SK-N-SH (cell line): Measurements from ENCODE around the gene SLC17A6. TPM values are rescaled to one million over a fixed set of nuclear protein-coding genes. Genes with fewer than 3 reads are reported as not detected.

Source experiments
- CTCF ChIA-PET: fragments of 300-600, 350-600 bp; formaldehyde crosslinking; extraction: SDS; loops from one replicate; lab custom pipeline; 2021; lab: Yijun Ruan, JAX
- POLR2A ChIA-PET: fragments of 350-600 bp; sonication (Branson Sonifier 250); formaldehyde crosslinking; extraction: SDS; loops from one replicate; lab custom pipeline; 2020; ENCODE audit warnings: antibody characterized with exemption, inconsistent platforms; lab: Yijun Ruan, JAX
- DNase-seq: peaks from one replicate; pipeline ENCODE4 v3.0.0; 2012
- H2AFZ ChIP-seq: fragments of 200-600 bp; sonication (generic); 2 replicates; pipeline ENCODE4 v1.8.1; 2016; ENCODE audit warnings: antibody characterized with exemption, mild to moderate bottlenecking, low read depth
- H3F3A ChIP-seq: fragments of 200-600 bp; sonication (generic); replicated peaks from 2 replicates; pipeline ENCODE3; 2016; ENCODE audit warnings: antibody characterized with exemption, mild to moderate bottlenecking; ENCODE audit not compliant: insufficient read depth
- H3K27ac ChIP-seq, 2 experiments: fragments of 200-500 bp in 1 of 2; fragments of 200-600 bp in 1 of 2; sonication (Bioruptor generic) in 1 of 2; sonication (generic), shearing (Covaris generic) in 1 of 2; 2 replicates each; pipeline versions ENCODE4 v1.5.1 to v1.6.1; 2014 to 2016; ENCODE audit warnings: low read depth in 2 of 2, inconsistent platforms in 1 of 2, low read length in 1 of 2, mild to moderate bottlenecking in 1 of 2, mixed read lengths in 1 of 2
- H3K27me3 ChIP-seq: fragments of 200-600 bp; sonication (generic), shearing (Covaris generic); 2 replicates; pipeline ENCODE4 v1.6.1; 2016; ENCODE audit warnings: mixed run types; ENCODE audit not compliant: insufficient read depth
- H3K36me3 ChIP-seq, 2 experiments: fragments of 200-500 bp in 1 of 2; fragments of 200-600 bp in 1 of 2; sonication (Bioruptor generic) in 1 of 2; sonication (generic) in 1 of 2; replicated peaks in 1 of 2; 2 replicates each; pipeline versions ENCODE3 to v1.5.1; 2014 to 2016; ENCODE audit warnings: low read length in 1 of 2, mild to moderate bottlenecking in 1 of 2; ENCODE audit not compliant: insufficient read depth in 2 of 2, control insufficient read depth in 1 of 2
- H3K4me1 ChIP-seq, 2 experiments: fragments of 200-500 bp in 1 of 2; fragments of 200-600 bp in 1 of 2; sonication (Bioruptor generic) in 1 of 2; sonication (generic), shearing (Covaris generic) in 1 of 2; 2 replicates each; pipeline versions ENCODE4 v1.5.1 to v1.6.1; 2014 to 2016; ENCODE audit warnings: low read depth in 1 of 2, low read length in 1 of 2, mixed run types in 1 of 2; ENCODE audit not compliant: insufficient read depth in 2 of 2, control insufficient read depth in 1 of 2
- H3K4me2 ChIP-seq: fragments of 200-600 bp; sonication (generic), shearing (Covaris generic); 2 replicates; pipeline ENCODE4 v1.6.1; 2017; ENCODE audit warnings: mixed run types
- H3K4me3 ChIP-seq, 2 experiments: fragments of 200-500 bp in 1 of 2; fragments of 200-600 bp in 1 of 2; sonication (Bioruptor generic) in 1 of 2; sonication (generic), shearing (Covaris generic) in 1 of 2; 2 replicates each; pipeline versions ENCODE4 v1.5.1 to v1.8.1; 2014 to 2016; ENCODE audit warnings: low read depth in 2 of 2, inconsistent platforms in 1 of 2, low read length in 1 of 2, mild to moderate bottlenecking in 1 of 2, mixed read lengths in 1 of 2, moderate library complexity in 1 of 2
- H3K79me2 ChIP-seq: fragments of 200-600 bp; sonication (generic); 2 replicates; pipeline ENCODE4 v1.8.1; 2017; ENCODE audit warnings: mild to moderate bottlenecking; ENCODE audit not compliant: insufficient read depth
- H3K9ac ChIP-seq: fragments of 200-600 bp; sonication (generic); 2 replicates; pipeline ENCODE4 v1.6.1; 2017; ENCODE audit warnings: mixed run types
- H3K9me2 ChIP-seq: fragments of 200-600 bp; sonication (generic); 2 replicates; pipeline ENCODE4 v1.6.1; 2017; ENCODE audit warnings: mixed run types
- H3K9me3 ChIP-seq: fragments of 200-600 bp; sonication (generic); 2 replicates; pipeline ENCODE4 v1.6.1; 2017; ENCODE audit warnings: mixed run types, mild to moderate bottlenecking, moderate library complexity
- H4K20me1 ChIP-seq: fragments of 200-600 bp; sonication (generic); 2 replicates; pipeline ENCODE4 v1.6.1; 2017; ENCODE audit warnings: mild to moderate bottlenecking, mixed run types; ENCODE audit not compliant: insufficient read depth
- ELF1 ChIP-seq: IDR thresholded peaks from 2 replicates; pipeline ENCODE4 v1.4.0; 2012
- FOSL2 ChIP-seq: IDR thresholded peaks from 2 replicates; pipeline ENCODE4 v1.4.0; 2012; ENCODE audit warnings: low read depth, mild to moderate bottlenecking, moderate library complexity, borderline replicate concordance
- FOXJ3 ChIP-seq: sonication (generic); formaldehyde crosslinking; IDR thresholded peaks from 2 replicates; pipeline ENCODE4 v1.5.1; 2020; ENCODE audit warnings: mild to moderate bottlenecking, missing genetic modification reagents
- FOXM1 ChIP-seq: IDR thresholded peaks from 2 replicates; pipeline ENCODE4 v1.4.0; 2012; ENCODE audit warnings: low read depth, mild to moderate bottlenecking
- GABPA ChIP-seq: IDR thresholded peaks from 2 replicates; pipeline ENCODE4 v1.4.0; 2012; ENCODE audit warnings: low read depth, mild to moderate bottlenecking
- GATA2 ChIP-seq: sonication (generic); formaldehyde crosslinking; IDR thresholded peaks from 2 replicates; pipeline ENCODE4 v1.5.0; 2020; ENCODE audit warnings: mild to moderate bottlenecking, missing genetic modification reagents
- MAX ChIP-seq: IDR thresholded peaks from 2 replicates; pipeline ENCODE4 v1.4.0; 2012; ENCODE audit warnings: low read depth
- RXRA ChIP-seq: IDR thresholded peaks from 2 replicates; pipeline ENCODE4 v1.4.0; 2012; ENCODE audit warnings: low read depth, mild to moderate bottlenecking, borderline replicate concordance
- TEAD4 ChIP-seq: IDR thresholded peaks from 2 replicates; pipeline ENCODE4 v1.4.0; 2012; ENCODE audit warnings: mild to moderate bottlenecking, borderline replicate concordance; ENCODE audit not compliant: insufficient read depth
- YY1 ChIP-seq: IDR thresholded peaks from 2 replicates; pipeline ENCODE4 v1.4.0; 2012; ENCODE audit warnings: low read depth, mild to moderate bottlenecking
- WGBS: methylation state at CpG from one replicate; pipeline ENCODE4 v1.1.6; 2017; ENCODE audit warnings: low lambda C conversion rate; 5-methylcytosine and 5-hydroxymethylcytosine counted together
- polyA plus RNA-seq, 3 experiments: library from polyadenylated mRNA; depleted of rRNA; stranded (reverse); fragments of >200 nt; gene quantifications; 2 replicates each; pipeline ENCODE4 v1.2.3, GENCODE V29; 2012
- TF ChIP-seq, protein P1 (sequence below): IDR thresholded peaks from 2 replicates; pipeline ENCODE4 v1.4.0; 2012; ENCODE audit warnings: low read depth, borderline replicate concordance
- TF ChIP-seq, protein P2 (sequence below): fragments of 150-350 bp; IDR thresholded peaks from 2 replicates; pipeline ENCODE4 v1.6.1; 2016; ENCODE audit warnings: mild to moderate bottlenecking, low read depth, low read length

The SLC17A6 gene
- polyA plus RNA-seq, 1 of the 3 experiments (the other 2 are of a cell fraction) = not detected

DNA sequence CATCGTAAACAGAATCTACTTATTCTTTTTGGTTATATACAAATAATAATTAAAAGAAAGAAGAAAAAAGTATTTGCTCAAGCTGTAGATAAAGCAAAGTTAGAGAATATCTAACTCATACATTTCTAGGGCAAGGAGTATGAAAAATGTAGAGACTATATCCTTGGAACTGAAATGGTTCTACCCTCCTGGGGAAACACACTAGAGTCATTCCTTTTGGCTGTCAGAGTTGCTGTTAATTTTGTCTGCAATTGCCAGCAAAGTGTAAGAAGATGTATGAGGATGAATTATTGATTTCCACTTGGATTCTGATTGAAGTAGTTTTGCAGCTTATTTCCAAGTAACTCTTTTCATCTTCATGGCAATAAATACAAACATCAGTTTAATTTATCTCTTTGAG is 69.1 kb downstream of the SLC17A6 start:
- H4K20me1 ChIP-seq = no peaks in the 10 kb centered on the region
- no peak for TF ChIP-seq FOSL2
- no peak for TF ChIP-seq YY1
- TF ChIP-seq, protein P1, sequence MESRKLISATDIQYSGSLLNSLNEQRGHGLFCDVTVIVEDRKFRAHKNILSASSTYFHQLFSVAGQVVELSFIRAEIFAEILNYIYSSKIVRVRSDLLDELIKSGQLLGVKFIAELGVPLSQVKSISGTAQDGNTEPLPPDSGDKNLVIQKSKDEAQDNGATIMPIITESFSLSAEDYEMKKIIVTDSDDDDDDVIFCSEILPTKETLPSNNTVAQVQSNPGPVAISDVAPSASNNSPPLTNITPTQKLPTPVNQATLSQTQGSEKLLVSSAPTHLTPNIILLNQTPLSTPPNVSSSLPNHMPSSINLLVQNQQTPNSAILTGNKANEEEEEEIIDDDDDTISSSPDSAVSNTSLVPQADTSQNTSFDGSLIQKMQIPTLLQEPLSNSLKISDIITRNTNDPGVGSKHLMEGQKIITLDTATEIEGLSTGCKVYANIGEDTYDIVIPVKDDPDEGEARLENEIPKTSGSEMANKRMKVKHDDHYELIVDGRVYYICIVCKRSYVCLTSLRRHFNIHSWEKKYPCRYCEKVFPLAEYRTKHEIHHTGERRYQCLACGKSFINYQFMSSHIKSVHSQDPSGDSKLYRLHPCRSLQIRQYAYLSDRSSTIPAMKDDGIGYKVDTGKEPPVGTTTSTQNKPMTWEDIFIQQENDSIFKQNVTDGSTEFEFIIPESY = no peak
- TF ChIP-seq FOXM1 = no peak
- no peak for TF ChIP-seq ELF1
- TF ChIP-seq GATA2 (CRISPR knock-in tag) = no peak
- TF ChIP-seq FOXJ3 (CRISPR knock-in tag) = no peak
- TF ChIP-seq RXRA = no peak
- no peak for TF ChIP-seq GABPA
- TF ChIP-seq, protein P2, sequence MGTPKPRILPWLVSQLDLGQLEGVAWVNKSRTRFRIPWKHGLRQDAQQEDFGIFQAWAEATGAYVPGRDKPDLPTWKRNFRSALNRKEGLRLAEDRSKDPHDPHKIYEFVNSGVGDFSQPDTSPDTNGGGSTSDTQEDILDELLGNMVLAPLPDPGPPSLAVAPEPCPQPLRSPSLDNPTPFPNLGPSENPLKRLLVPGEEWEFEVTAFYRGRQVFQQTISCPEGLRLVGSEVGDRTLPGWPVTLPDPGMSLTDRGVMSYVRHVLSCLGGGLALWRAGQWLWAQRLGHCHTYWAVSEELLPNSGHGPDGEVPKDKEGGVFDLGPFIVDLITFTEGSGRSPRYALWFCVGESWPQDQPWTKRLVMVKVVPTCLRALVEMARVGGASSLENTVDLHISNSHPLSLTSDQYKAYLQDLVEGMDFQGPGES = no peak
- TF ChIP-seq MAX = no peak
- no peak overlapping the region for H3K27ac ChIP-seq
- no peaks in the 10 kb centered on the region for H3F3A ChIP-seq
- no peaks in the 10 kb centered on the region for H3K27me3 ChIP-seq
- 29% methylated on average over 1 of the region's 1 CpG for WGBS
- no peaks in the 10 kb centered on the region for H3K79me2 ChIP-seq
- no peaks in the 10 kb centered on the region for H3K9me2 ChIP-seq
- ChIA-PET POLR2A (no interaction called here), CTCF (interaction anchor here (1.6 kb wide), 1 partner anchor 11 kb away, joined by 5 read pairs; no protein-coding TSS in a partner anchor)
- H2AFZ ChIP-seq = no peak overlapping the region
- no peak overlapping the region for H3K9ac ChIP-seq
- H3K4me1 ChIP-seq = no peaks in the 10 kb centered on the region
- no peak for DNase-seq
- H3K4me3 ChIP-seq = no peak overlapping the region
- no peaks in the 10 kb centered on the region for H3K36me3 ChIP-seq
- no peak overlapping the region for H3K4me2 ChIP-seq
- no peaks in the 10 kb centered on the region for H3K9me3 ChIP-seq

DNA sequence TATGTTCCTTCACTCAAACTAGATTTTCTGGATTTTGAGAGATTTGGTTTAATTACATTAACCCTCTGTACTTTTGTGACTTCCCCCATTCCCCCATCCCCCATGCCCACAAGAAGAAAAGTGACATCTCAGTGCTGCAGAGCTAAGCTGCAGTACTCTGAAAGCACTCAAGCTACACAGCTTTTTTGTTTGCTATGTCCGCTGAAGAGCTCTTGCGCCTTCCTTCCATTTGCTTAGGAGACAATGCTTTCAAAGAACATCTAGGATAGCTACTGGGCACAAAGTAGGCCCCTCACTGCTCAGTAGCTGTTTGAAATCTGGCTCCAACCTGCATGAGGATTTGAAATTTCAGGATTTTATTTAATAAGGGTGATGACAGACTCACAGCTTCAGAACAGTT is 69.7 kb downstream of the SLC17A6 start:
- H3K27ac ChIP-seq = no peak overlapping the region
- H4K20me1 ChIP-seq = no peaks in the 10 kb centered on the region
- no peaks in the 10 kb centered on the region for H3K9me2 ChIP-seq
- WGBS = 78% methylated on average over 2 of the region's 2 CpGs
- H3K4me3 ChIP-seq = no peak overlapping the region
- H3K27me3 ChIP-seq = no peaks in the 10 kb centered on the region
- no peaks in the 10 kb centered on the region for H3K4me1 ChIP-seq
- ChIA-PET POLR2A (no interaction called here), CTCF (interaction anchor here (1.6 kb wide), 1 partner anchor 12 kb away, joined by 5 read pairs; no protein-coding TSS in a partner anchor)
- H3K36me3 ChIP-seq = no peaks in the 10 kb centered on the region
- no peak overlapping the region for H2AFZ ChIP-seq
- H3K9me3 ChIP-seq = no peaks in the 10 kb centered on the region
- H3K9ac ChIP-seq = no peak overlapping the region
- DNase-seq = no peak
- no peaks in the 10 kb centered on the region for H3K79me2 ChIP-seq
- H3F3A ChIP-seq = no peaks in the 10 kb centered on the region
- no peak overlapping the region for H3K4me2 ChIP-seq
- TF ChIP-seq FOXJ3 (CRISPR knock-in tag) (no peak), TEAD4 (no peak)
